OCI-LY3 (cell line): ENCODE measurements around the gene PCSK6.
A peak's percentile ranks its signal among the peaks of the same experiment; 100 is the strongest.

ENCODE experiments used
- H2AFZ ChIP-seq: fragments of 200-600, 300-600 bp; shearing (Covaris generic); 2 replicates; pipeline ENCODE4 v1.6.0; 2014; ENCODE audit warnings: antibody characterized with exemption, low read depth, low read length
- H3K27ac ChIP-seq: fragments of 200-600, 300-600 bp; sonication (generic); 2 replicates; pipeline ENCODE4 v1.5.1; 2014; ENCODE audit warnings: mild to moderate bottlenecking, low read length, moderate library complexity, mixed read lengths
- H3K27me3 ChIP-seq: fragments of 200-600, 300-600 bp; sonication (generic); 2 replicates; pipeline ENCODE4 v1.6.1; 2014; ENCODE audit warnings: low read depth, low read length, mixed read lengths
- H3K36me3 ChIP-seq: fragments of 200-600, 300-600 bp; sonication (generic); replicated peaks from 2 replicates; pipeline ENCODE3; 2014; ENCODE audit warnings: low read depth, low read length, mixed read lengths
- H3K4me1 ChIP-seq: fragments of 300-600, 200-600 bp; sonication (generic); 2 replicates; pipeline ENCODE4 v1.6.1; 2014; ENCODE audit warnings: low read length, mixed read lengths
- H3K4me2 ChIP-seq: fragments of 200-600, 300-600 bp; sonication (generic); 2 replicates; pipeline ENCODE4 v1.6.1; 2014; ENCODE audit warnings: low read length, mixed read lengths
- H3K4me3 ChIP-seq: fragments of 300-600, 200-600 bp; sonication (generic); 2 replicates; pipeline ENCODE4 v1.5.1; 2014; ENCODE audit warnings: antibody characterized with exemption, mild to moderate bottlenecking, low read length, moderate library complexity
- H3K79me2 ChIP-seq: fragments of 300-600, 200-600 bp; shearing (Covaris generic); 2 replicates; pipeline ENCODE4 v1.6.1; 2014; ENCODE audit warnings: mild to moderate bottlenecking, low read length, mixed read lengths
- H3K9ac ChIP-seq: fragments of 300-600, 200-600 bp; shearing (Covaris generic); 2 replicates; pipeline ENCODE4 v1.6.0; 2014; ENCODE audit warnings: mild to moderate bottlenecking, low read length, moderate library complexity
- H3K9me3 ChIP-seq: fragments of 200-600, 300-600 bp; shearing (Covaris generic); 2 replicates; pipeline ENCODE4 v1.6.1; 2014; ENCODE audit warnings: low read length, mixed read lengths; ENCODE audit not compliant: insufficient read depth
- H4K20me1 ChIP-seq: fragments of 200-600, 300-600 bp; sonication (generic); 2 replicates; pipeline ENCODE4 v1.6.1; 2016; ENCODE audit warnings: low read length, mixed read lengths; ENCODE audit not compliant: insufficient read depth
- EZH2phosphoT487 ChIP-seq: fragments of 200-600 bp; shearing (Covaris generic); IDR thresholded peaks from 2 replicates; pipeline ENCODE4 v1.6.1; 2018; ENCODE audit warnings: antibody characterized with exemption, mixed run types, low read depth
- TF ChIP-seq, protein P1 (sequence below): fragments of 200-600, 300-600 bp; sonication (generic); IDR thresholded peaks from 2 replicates; pipeline ENCODE4 v1.5.1; 2014; ENCODE audit warnings: antibody characterized with exemption, low read length, low read depth

PCSK6 gene

DNA sequence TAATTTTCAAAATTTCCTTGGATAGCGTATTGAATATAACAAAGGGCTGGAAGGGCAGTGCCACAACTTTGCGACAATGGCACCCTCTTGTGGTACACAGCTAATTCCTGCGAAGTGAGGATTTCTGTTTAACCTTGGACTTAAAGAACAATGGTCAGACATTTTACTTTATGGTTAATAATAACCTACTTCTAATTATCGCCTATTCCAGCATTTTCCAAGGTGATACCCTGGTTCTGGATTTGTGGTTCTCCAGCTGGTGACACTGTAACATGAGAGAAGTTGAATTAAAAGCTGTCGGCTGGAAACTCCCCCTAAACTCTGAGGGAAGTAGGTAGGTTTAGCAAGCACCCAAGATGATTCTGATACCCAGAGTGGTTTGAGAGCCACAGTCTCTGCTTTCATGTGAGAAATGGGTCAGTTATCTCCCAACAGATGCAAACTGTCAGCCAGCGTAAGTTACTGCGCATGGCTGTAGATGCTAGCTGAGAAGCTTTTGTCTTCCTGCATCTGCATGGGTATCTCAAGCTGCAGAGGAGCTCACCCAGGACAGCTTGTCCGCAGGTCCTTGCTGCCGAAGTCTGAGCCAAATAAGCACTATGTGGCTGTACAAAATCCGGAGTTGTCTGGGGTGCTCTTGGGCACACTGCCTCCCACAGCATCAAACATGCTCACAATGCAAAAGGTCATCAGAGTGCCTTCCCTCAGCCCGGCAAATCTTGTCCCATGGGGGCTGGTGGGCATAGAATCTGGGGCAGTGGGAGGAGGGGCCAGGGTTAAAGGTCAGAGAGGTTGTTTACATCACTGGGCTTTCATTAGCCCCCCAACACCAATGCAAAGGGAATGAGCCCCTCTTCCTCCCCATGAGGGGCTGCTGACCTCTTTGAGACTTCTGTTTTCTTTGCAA lies 231.0 kb downstream of the PCSK6 start:
- TF ChIP-seq, protein P1, sequence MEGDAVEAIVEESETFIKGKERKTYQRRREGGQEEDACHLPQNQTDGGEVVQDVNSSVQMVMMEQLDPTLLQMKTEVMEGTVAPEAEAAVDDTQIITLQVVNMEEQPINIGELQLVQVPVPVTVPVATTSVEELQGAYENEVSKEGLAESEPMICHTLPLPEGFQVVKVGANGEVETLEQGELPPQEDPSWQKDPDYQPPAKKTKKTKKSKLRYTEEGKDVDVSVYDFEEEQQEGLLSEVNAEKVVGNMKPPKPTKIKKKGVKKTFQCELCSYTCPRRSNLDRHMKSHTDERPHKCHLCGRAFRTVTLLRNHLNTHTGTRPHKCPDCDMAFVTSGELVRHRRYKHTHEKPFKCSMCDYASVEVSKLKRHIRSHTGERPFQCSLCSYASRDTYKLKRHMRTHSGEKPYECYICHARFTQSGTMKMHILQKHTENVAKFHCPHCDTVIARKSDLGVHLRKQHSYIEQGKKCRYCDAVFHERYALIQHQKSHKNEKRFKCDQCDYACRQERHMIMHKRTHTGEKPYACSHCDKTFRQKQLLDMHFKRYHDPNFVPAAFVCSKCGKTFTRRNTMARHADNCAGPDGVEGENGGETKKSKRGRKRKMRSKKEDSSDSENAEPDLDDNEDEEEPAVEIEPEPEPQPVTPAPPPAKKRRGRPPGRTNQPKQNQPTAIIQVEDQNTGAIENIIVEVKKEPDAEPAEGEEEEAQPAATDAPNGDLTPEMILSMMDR: peak; percentile 98
- TF ChIP-seq EZH2phosphoT487: no peak
- peak overlapping the region; percentile 19; the same call in 1 of the 2 replicates for H3K4me2 ChIP-seq
- peaks cover 53% of the 10 kb centered on the region for H3K27me3 ChIP-seq
- no peaks in the 10 kb centered on the region for H3K9me3 ChIP-seq
- no peaks in the 10 kb centered on the region for H3K4me1 ChIP-seq
- H3K27ac ChIP-seq: no peak overlapping the region
- no peaks in the 10 kb centered on the region for H3K79me2 ChIP-seq
- H3K9ac ChIP-seq: no peak overlapping the region
- H3K4me3 ChIP-seq: no peak overlapping the region
- no peaks in the 10 kb centered on the region for H4K20me1 ChIP-seq
- H3K36me3 ChIP-seq: no peaks in the 10 kb centered on the region
- H2AFZ ChIP-seq: no peak overlapping the region

DNA sequence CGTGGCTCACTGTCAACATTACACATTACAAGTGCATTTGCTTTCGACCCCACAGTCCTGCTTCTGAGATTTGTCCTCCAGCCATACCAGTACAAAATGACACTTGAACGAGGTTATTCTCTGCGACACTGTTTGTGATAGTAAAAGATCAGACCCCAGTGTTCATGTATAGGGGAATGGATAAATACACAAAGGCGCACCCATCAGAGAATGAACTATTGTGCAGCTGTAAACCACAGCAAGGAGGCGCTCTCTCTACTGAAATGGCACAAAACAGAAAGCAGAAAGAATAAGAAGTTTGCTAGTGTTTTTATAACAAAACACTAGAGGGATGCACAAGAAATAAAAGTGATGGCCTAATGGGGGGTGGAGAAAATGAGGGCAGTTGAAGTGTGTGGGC lies 232.8 kb downstream of the PCSK6 start:
- TF ChIP-seq EZH2phosphoT487: no peak
- TF ChIP-seq, protein P1: peak; percentile 67
- Histone ChIP-seq H3K36me3 (no peaks in the 10 kb centered on the region), H2AFZ (no peak overlapping the region), H3K79me2 (no peaks in the 10 kb centered on the region), H3K4me2 (no peak overlapping the region), H3K4me1 (peaks cover 7% of the 10 kb centered on the region), H3K4me3 (no peak overlapping the region), H4K20me1 (no peaks in the 10 kb centered on the region), H3K9ac (no peak overlapping the region), H3K27me3 (peaks cover 59% of the 10 kb centered on the region), H3K9me3 (no peaks in the 10 kb centered on the region), H3K27ac (no peak overlapping the region)

DNA sequence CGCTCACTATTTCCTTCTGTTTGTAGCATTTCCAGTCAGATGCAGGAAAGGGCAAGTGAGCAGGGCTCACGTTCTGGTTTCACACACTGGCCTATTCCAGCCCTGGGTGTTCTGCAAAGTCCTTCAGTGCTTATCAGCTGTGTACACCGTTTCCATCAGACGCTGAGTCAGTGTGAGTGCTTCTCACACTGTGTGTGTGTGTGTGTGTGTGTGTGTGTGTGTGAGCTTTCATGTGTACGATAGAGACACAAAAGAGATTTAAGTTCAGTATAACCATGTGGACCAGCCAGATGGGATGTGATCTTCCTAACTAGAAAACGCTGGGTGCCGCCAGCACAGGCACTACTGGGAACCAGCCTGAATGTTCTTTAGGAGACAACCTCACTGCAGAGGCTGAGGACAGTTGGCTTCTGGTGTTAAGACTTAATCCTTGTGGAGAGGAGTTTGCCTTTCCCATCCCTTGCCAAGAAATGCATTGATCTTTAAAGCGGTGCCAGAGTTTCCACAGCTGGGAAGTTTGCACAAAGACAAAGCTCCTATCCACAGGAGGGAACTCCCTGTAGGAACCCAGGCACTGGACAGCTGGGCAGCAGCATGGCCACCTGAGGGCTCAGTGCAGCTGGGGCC lies 233.8 kb downstream of the PCSK6 start:
- no peak overlapping the region for H3K4me2 ChIP-seq
- no peak overlapping the region for H3K27ac ChIP-seq
- peaks cover 56% of the 10 kb centered on the region for H3K27me3 ChIP-seq
- peaks cover 2% of the 10 kb centered on the region; the same call in 1 of the 2 replicates for H4K20me1 ChIP-seq
- H3K4me3 ChIP-seq: no peak overlapping the region
- no peak for TF ChIP-seq EZH2phosphoT487
- TF ChIP-seq, protein P1: no peak
- H3K79me2 ChIP-seq: peaks cover 5% of the 10 kb centered on the region
- no peak overlapping the region for H2AFZ ChIP-seq
- no peak overlapping the region for H3K9ac ChIP-seq
- peaks cover 8% of the 10 kb centered on the region for H3K4me1 ChIP-seq
- no peaks in the 10 kb centered on the region for H3K36me3 ChIP-seq
- H3K9me3 ChIP-seq: no peaks in the 10 kb centered on the region

DNA sequence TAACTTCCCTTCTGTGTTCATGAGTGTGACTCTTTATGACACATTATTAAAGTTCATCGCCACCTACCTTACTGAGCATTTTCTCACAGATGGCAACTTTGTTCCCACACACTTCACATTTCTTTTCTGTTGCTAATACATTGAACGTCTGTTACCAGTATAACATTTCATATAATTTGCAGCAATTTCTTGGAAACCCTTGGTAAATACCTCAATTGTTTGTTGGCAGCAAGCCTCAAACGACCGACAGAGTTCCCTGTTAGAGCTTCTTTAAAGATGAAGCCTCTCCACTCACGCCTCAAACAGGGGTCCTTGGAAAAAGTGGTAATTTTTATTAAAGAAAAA lies 234.5 kb downstream of the PCSK6 start:
- peaks cover 12% of the 10 kb centered on the region for H3K79me2 ChIP-seq
- no peaks in the 10 kb centered on the region for H3K9me3 ChIP-seq
- TF ChIP-seq, protein P1: no peak
- no peak for TF ChIP-seq EZH2phosphoT487
- H3K9ac ChIP-seq: no peak overlapping the region
- no peak overlapping the region for H3K4me2 ChIP-seq
- H3K4me3 ChIP-seq: no peak overlapping the region
- H3K36me3 ChIP-seq: no peaks in the 10 kb centered on the region
- H3K4me1 ChIP-seq: peaks cover 15% of the 10 kb centered on the region
- no peak overlapping the region for H3K27ac ChIP-seq
- H4K20me1 ChIP-seq: peaks cover 9% of the 10 kb centered on the region; the same call in 1 of the 2 replicates
- no peak overlapping the region for H2AFZ ChIP-seq
- H3K27me3 ChIP-seq: peaks cover 55% of the 10 kb centered on the region
